HK-2 (cell line): ENCODE data around the gene PRSS33.
A peak's percentile ranks its signal among the peaks of the same experiment; 100 is the strongest.

Experiments
- DNase-seq: peaks from one replicate; pipeline ENCODE4 v3.0.0-alpha.2; 2018; ENCODE audit not compliant: unreplicated experiment

The PRSS33 gene

DNA sequence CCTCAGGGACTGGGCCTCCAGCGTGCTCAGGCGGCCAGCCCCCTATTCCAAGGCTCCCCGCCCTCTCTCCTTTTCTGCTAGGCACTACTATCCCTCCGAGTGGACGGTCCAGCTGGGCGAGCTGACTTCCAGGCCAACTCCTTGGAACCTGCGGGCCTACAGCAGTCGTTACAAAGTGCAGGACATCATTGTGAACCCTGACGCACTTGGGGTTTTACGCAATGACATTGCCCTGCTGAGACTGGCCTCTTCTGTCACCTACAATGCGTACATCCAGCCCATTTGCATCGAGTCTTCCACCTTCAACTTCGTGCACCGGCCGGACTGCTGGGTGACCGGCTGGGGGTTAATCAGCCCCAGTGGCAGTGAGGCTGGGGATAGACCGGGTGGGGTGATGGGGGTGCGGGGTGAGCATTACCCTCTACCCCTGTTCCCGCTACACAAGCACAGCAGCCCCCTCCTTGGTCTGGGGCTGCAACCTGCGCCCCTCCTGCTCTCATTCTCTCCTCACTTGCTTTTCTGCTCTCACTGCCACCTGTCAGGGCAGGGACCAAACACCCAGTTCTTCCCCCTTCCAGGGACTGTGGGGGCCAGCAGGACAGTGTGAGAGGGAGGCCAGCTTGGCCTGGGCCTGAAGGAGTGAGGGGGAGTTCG lies 12.0 kb upstream of the PRSS33 start:
- no peak for DNase-seq

GRCh38 chr16:2798723-2799204 lies 11.4 kb upstream of the PRSS33 start:
- no peak for DNase-seq

GRCh38 chr16:2795395-2796143 lies 8.2 kb upstream of the PRSS33 start:
- DNase-seq, result no peak

GRCh38 chr16:2792940-2793339 lies 5.6 kb upstream of the PRSS33 start:
- DNase-seq, result no peak

DNA sequence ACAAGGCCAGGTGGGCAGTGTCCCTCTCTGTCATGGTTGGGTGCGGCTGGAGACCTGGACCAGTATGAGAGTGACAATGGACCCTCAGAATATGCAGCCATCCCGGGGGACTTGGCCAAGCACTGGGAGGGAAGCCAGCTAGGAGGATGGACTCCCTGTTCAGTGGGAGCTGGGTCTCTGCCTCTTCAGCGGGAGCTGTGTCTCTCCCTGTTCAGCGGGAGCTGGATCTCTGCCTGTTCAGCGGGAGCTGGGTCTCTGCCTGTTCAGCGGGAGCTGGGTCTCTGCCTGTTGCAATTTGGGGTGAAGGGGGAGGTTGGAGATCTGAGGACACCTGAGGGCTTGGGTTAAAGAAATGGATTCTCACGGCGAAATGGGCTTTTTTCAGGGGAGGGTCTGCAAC lies 3.8 kb upstream of the PRSS33 start:
- no peak for DNase-seq

DNA sequence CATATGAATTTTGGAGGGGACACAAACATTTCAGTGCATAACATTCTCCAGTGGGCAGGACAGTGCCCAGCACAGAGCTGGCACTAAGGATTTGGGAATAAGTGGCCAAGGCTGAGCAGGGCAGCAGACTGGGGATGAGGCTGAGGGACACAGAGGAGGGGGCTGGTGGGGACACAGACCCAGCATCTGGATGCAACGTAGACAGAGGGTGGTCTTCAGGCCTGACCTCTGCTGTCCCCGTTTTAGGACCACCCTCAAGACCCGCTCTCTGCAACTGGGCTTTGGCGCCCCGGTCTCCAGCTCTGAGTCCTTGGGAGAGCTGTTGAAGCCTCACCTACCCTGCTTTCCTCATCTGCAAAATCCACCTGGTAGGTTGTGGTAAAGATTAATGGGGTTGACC lies 3.3 kb upstream of the PRSS33 start:
- no peak for DNase-seq

- DNase-seq, result no peak
Measured at GRCh38 chr16:2787961-2788360, 601 bp upstream of the PRSS33 start.

DNA sequence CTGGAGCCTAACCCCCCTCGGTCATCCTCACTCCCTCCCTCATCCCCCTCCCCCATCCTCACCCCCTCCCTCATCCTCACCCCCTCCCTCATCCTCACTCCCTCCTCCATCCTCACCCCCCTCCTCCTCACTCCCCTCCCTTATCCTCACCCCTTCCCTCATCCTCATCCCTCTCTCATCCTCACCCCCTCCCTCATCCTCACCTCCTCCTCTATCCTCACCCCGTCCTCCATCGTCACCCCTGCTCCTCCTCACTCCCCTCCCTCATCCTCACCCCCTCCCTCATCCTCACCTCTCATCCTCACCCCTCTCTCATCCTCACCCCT lies 571 bp downstream of the PRSS33 start:
- DNase-seq, result no peak

GRCh38 chr16:2786061-2786825 lies 1.1 kb downstream of the PRSS33 start:
- DNase-seq, result no peak

DNA sequence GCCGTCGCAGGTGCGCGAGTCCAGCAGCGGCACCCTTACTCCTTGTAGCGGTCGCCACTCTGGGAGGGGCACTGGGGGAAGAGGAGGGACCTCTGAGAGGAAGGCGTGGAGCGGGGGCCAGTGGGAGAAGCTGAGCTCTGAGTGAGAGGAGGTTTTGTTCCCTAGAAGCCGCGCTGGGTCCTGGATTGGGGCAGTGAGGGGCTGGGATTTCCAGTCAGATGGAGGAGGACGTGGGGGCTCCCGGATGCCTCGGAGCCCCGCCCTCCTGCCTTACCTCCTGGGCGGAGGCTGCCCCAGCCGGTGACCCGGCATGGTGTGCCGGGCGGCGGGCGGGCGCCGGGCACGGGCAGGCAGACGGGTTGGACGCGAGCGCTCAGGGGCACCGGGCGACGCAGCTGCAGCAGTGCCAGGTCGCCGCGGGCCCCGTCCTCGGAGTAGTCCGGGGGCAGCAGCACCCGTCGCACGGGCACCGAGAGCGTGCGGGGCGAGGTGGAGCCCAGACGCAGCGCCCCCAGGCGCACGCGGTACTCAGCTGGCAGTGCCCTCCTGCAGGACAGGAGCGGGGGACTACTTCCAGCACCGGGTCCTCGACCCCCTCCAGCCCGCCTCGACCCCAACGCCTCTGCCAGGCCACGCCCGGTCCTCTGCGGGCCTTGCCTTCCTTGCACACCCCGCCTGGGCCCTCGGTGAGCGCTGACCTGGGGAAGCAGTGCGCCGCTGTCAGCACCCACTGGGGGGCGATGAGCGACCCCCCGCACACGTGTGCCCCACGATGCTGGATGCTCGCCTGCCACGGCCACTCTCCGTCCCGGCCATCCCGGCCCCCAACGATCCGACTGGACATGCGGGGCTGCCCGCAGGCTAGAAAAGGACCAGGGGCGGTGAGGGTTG lies 2.0 kb downstream of the PRSS33 start:
- DNase-seq, result no peak

DNA sequence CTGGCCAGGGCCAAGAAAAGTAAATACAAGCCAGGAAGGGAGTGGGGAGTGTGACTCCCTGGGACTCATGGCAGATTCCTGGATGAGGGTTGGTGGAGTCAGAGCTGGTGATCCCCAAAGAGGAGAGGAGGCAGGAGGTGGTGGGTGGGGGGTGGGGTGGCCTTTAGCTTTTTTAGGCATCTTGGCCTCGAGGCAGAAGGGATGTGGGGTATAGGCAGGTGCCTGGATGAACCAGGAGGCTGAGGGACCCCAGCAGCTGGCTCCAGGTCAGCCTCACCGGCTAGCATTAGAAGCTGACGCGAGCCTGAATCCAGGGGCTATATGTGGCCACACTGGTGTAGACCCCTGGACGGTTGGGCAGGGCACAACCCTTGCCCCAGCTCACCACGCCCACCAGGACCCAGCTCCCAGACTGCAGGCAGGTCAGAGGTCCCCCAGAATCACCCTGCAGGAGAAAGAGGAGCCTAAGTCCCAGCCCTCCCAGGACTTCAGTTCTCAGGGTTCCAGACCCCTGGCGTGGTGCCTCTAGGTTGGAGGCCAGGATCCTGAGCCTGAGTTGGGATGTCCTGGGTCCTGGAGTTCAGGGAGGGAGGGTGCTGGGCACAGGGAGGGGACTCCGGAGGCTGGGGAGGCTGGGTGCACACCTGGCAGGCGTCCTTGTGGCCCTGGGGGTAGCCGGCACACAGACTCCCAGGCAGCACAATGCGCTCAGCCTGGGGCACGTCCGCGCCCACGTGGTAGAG lies 2.8 kb downstream of the PRSS33 start:
- DNase-seq, result no peak

DNA sequence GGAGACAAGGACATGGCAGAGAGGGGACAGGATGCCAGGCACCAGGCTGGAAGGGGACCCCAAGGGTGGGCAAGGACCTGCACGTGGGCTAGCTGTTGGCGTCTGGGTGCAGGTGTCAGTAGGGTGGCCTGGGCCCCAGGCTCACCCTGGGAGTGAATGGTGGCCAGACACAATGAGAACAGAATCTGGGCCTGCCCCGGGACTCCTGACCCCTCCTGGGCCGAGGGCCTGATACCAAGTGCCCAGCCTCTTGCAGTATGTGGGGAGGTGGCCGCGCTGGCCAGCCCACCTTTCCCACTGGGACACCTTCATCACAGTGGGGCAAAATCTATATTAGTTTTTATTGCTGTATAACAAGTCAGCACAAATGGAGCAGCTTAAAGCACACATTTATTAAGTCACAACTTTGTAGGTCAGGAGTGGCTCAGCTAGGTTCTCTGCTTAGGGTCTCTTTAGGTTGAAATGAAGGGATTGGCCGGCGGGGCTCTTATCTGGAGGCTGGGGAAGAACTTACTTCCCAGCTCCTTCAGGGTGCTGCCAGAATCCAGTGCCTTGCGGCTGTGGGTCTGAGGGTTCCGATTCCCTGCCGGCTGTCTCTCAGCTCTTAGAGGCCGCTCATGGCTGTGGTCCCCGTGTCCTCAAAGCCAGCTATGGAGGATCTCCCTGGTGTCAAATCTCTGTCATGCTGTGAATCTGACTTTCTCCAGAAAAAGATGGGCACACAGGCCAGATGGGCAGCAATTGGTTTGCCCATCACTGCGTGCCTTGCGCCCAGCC lies 3.6 kb downstream of the PRSS33 start:
- DNase-seq, result no peak

DNA sequence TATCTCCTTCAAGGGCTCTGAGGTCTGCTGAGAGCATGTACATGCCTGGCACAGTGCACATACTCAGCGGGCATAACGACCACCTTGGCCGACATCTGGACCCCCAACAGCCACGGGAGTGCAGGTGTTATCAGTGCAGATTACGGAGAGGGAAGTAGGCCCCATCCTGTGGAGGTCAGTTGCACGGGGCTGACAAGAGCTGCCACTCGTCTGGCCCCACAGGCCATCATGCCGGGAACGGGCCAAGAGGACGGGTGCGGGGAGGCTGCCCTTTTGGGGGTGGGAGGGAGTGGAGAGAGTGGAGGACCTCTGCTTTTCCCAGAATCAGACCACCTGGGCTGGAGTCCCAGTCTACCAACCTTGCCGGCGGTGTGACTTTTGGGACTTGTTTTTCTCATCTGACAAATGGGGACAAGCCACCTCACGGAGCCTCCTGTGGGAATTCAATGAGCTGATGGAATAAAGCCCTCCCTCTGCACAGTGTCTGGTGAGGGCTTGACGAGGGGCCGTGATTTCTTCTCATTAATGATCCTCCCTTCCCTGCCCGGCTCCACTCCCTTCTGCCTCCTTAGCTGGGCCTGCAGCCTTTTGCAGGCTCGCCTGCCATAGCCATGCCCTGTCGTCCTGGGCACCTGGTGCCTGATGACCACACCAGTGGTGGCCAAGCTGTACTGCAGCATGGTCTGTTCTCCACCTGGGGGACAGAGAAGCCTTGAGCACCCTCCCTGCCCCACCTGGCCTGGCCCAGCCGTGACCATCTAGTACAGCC lies 4.6 kb downstream of the PRSS33 start:
- DNase-seq, result no peak

- DNase-seq, result no peak
Measured at GRCh38 chr16:2779978-2780898, 7.1 kb downstream of the PRSS33 start.

DNA sequence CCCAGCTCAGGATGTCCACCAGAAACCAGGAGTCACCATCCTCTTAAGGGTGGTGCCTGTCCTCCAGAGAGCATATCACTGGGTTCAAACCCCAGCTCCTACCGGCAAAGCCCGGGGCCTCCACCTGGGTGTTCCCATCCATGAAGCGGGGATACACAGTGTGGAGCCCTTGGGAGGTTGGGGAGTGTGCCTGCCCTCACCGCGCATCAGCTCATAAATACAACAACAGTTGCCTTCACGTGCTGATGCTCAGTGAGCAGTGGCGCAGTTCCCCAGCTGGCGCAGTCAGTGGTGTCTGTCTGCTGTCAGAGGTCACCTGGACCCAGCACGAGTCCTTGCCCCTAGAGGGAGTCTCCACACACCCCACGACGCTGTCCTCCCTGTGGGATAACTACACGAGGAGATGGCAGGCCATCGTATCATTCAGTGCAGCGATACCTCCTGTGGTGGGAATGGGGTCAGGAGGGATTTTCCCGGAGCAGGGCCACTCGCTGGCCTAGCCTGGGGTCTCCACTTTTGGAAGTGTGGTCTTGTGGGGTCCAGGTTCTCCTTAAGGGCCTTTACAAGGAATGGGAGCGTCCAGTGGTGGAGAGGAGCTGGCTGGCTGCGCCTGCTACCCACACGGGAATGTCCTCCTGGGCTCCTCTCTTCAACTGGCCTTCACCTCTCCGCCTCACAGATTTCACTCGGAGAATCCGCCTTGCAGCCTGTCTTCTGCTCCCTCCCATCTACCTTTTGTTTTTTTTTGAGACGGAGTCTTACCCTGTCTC lies 8.0 kb downstream of the PRSS33 start:
- no peak for DNase-seq

DNA sequence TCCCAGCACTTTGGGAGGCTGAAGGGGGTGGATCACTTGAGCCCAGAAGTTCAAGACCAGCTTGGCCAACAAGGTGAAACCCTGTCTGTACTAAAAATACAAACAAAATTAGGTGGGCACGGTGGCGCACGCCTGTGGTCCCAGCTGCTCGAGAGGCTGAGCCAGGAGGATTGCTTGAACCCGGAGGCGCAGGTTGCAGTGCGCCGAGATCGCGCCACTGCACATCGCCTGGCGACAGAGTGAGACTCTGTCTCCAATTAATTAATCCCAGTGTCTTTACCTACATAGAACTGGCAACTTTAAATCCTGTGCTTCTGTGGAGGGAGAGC lies 8.8 kb downstream of the PRSS33 start:
- DNase-seq, result no peak

- DNase-seq, result peak; percentile 34
Measured at GRCh38 chr16:2777903-2778629, 9.3 kb downstream of the PRSS33 start.
